Left colon (tissue), 2 donors: ENCODE data around the gene NABP2. TPM values are rescaled to one million over a fixed set of nuclear protein-coding genes. Genes with fewer than 3 reads are reported as not detected.

Experiments used
- ATAC-seq: fragments of 200-7000 bp; cut with Tn5 transposase; one replicate; pipeline ENCODE4 v1.9.1; 2020; ENCODE audit warnings: mild to moderate bottlenecking, moderate library complexity
- DNase-seq, 2 donors: peaks; one replicate each; pipeline ENCODE4 v3.0.0-alpha.2; 2020
- intact Hi-C, 2 donors: fragments of 100-400 bp; cut with DNase I in 1 of 2; cut with micrococcal nuclease in 1 of 2; formaldehyde crosslinking; loops; one replicate each; pipeline versions ENCODE4 v1.11.2 to v1.14.0; 2022; cut with DNase I, micrococcal nuclease
- total RNA-seq, 2 donors: library from RNA; stranded (reverse); fragmentation: NEBNext Ultra II Directional; extraction: Animal tissue kit (Norgen Biotek cat#: 25700); gene quantifications; one replicate each; pipeline ENCODE4 v1.2.1, GENCODE V29; 2021
- donor health status: DM: no; HTN: no; CAD: no.
- donor health status: DM: yes; HTN: yes; CAD: no.

Gene NABP2
- total RNA-seq, 2 donors from 2014 or later, result 23.2 to 29.5 TPM

- intact Hi-C loops, result no loop called here
- ATAC-seq, result no peak
Observed at GRCh38 chr12:56205445-56205844, 18.7 kb upstream of the NABP2 start.

GRCh38 chr12:56206452-56207166, 17.5 kb upstream of the NABP2 start:
- DNase-seq (peak; percentile 51 to 75), ATAC-seq (peak; percentile 86)
- intact Hi-C loops, result no loop called here

More at GRCh38 chr12:56205445-56205844, 18.7 kb upstream of the NABP2 start:
- DNase-seq, result no peak

GRCh38 chr12:56208006-56208405, 16.1 kb upstream of the NABP2 start:
- intact Hi-C loops, result no loop called here
- ATAC-seq (no peak), DNase-seq (no peak)

- DNase-seq, result no peak
- intact Hi-C loops, result no loop called here
- peak; percentile 42 for ATAC-seq
Observed at GRCh38 chr12:56212361-56212760, 11.8 kb upstream of the NABP2 start.

GRCh38 chr12:56213878-56214277, 10.3 kb upstream of the NABP2 start:
- DNase-seq (no peak), ATAC-seq (no peak)
- intact Hi-C loops, result no loop called here

- intact Hi-C loops, result no loop called here
- DNase-seq, result no peak
- ATAC-seq, result no peak
Observed at GRCh38 chr12:56216461-56216860, 7.7 kb upstream of the NABP2 start.

- DNase-seq (no peak), ATAC-seq (no peak)
- intact Hi-C loops, result no loop called here
Observed at GRCh38 chr12:56219840-56220239, 4.3 kb upstream of the NABP2 start.

- no peak for DNase-seq
- intact Hi-C loops, result no loop called here
- ATAC-seq, result no peak
Observed at GRCh38 chr12:56220611-56221231, 3.4 kb upstream of the NABP2 start.

GRCh38 chr12:56221232-56221756, 2.8 kb upstream of the NABP2 start:
- intact Hi-C loops, result no loop called here
- peak; percentile 8 for ATAC-seq
- DNase-seq, result peak; percentile 52 to 63

- DNase-seq (peak; percentile 98 to 99), ATAC-seq (peak; percentile 79)
- intact Hi-C loops, result no loop called here
Observed at GRCh38 chr12:56221757-56222530, 2.2 kb upstream of the NABP2 start, which contains the start of gene RNF41. Gene RNF41, minus strand, starts transcription at chr12:56221922. Its CDS starts 7,875 bp downstream, at chr12:56214047.

- DNase-seq, result no peak
- no peak for ATAC-seq
- intact Hi-C loops, result no loop called here
Observed at GRCh38 chr12:56222531-56222895, 1.6 kb upstream of the NABP2 start.

- DNase-seq (no peak), ATAC-seq (peak; percentile 5)
- intact Hi-C loops, result loop anchor here in 1 of 2 donors (2.0 kb wide), 1 partner anchor 31 kb away; no protein-coding TSS in a partner anchor
Observed at GRCh38 chr12:56223571-56224101, 506 bp upstream of the NABP2 start.

GRCh38 chr12:56224954-56225353, 812 bp downstream of the NABP2 start:
- intact Hi-C loops, result loop anchor here in 1 of 2 donors (2.0 kb wide), 1 partner anchor 32 kb away; no protein-coding TSS in a partner anchor
- DNase-seq (no peak), ATAC-seq (no peak)

GRCh38 chr12:56229082-56229481, 4.9 kb downstream of the NABP2 start:
- ATAC-seq, result no peak
- DNase-seq, result no peak
- intact Hi-C loops, result no loop called here

- DNase-seq, result peak; percentile 56 to 58
- intact Hi-C loops, result no loop called here
- ATAC-seq, result peak; percentile 52
Observed at GRCh38 chr12:56229916-56230431, 5.8 kb downstream of the NABP2 start, which contains the start of gene SLC39A5. Gene SLC39A5, plus strand, starts transcription at chr12:56230051. Its CDS starts 1,224 bp downstream, at chr12:56231275.

- peak; percentile 92 for ATAC-seq
- DNase-seq, result peak; percentile 87 to 89
- intact Hi-C loops, result no loop called here
Observed at GRCh38 chr12:56230432-56231183, 6.5 kb downstream of the NABP2 start.

- ATAC-seq, result peak; percentile 17
- intact Hi-C loops, result no loop called here
- no peak for DNase-seq
Observed at GRCh38 chr12:56231184-56231582, 7.0 kb downstream of the NABP2 start.
